ENCODE data around the gene ZNF467.

DNA sequence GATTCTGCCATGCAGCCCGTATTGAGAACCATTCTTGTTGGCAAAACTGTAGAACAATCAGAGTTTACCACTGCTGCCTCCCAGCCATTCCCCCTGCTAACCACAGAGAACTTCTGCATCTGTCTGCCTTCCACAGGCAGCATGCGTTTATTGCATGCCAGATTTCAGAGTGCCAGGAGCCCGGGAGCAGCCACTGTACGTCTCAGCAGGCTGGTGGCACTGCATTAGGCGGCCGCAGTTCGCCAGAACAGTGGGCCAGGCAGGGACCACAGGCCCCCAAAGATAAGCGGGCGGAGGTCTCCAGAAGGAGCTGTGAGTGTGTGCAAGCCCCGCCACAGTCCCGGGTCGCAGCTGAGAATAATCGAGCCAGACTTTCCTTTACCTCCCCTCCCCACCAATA is 31.8 kb downstream of the ZNF467 start:
- TF ChIP-seq, protein P1, sequence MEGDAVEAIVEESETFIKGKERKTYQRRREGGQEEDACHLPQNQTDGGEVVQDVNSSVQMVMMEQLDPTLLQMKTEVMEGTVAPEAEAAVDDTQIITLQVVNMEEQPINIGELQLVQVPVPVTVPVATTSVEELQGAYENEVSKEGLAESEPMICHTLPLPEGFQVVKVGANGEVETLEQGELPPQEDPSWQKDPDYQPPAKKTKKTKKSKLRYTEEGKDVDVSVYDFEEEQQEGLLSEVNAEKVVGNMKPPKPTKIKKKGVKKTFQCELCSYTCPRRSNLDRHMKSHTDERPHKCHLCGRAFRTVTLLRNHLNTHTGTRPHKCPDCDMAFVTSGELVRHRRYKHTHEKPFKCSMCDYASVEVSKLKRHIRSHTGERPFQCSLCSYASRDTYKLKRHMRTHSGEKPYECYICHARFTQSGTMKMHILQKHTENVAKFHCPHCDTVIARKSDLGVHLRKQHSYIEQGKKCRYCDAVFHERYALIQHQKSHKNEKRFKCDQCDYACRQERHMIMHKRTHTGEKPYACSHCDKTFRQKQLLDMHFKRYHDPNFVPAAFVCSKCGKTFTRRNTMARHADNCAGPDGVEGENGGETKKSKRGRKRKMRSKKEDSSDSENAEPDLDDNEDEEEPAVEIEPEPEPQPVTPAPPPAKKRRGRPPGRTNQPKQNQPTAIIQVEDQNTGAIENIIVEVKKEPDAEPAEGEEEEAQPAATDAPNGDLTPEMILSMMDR (IDR thresholded peaks at IDR 0.05; ENCODE audit: low read length) = no peak
- TF ChIP-seq EZH2phosphoT487 (IDR thresholded peaks at IDR 0.05; ENCODE audit: low read length) (no peak), EZH2 (optimal IDR thresholded peaks at IDR 0.05; ENCODE audit: low read depth, low read length) (no peak)
